ENCODE measurements around the gene LHPP.

- no peak for TF ChIP-seq CTCF (conservative IDR thresholded peaks at IDR 0.05; ENCODE audit: low read depth, low read length)
- no peak for TF ChIP-seq EZH2phosphoT487 (IDR thresholded peaks at IDR 0.05; ENCODE audit: borderline replicate concordance, low read length)
- TF ChIP-seq EZH2 (IDR thresholded peaks at IDR 0.05; ENCODE audit: low read length, unreplicated experiment), result no peak
Measured at GRCh38 chr10:124605481-124605855, 143.8 kb downstream of the LHPP start.
